ENCODE results near the gene THSD7A. TPM values are rescaled to one million over a fixed set of nuclear protein-coding genes. Genes with fewer than 3 reads are reported as not detected.

The THSD7A gene
- total RNA-seq, 1 donor from 2014 or later: 3.5 TPM

DNA sequence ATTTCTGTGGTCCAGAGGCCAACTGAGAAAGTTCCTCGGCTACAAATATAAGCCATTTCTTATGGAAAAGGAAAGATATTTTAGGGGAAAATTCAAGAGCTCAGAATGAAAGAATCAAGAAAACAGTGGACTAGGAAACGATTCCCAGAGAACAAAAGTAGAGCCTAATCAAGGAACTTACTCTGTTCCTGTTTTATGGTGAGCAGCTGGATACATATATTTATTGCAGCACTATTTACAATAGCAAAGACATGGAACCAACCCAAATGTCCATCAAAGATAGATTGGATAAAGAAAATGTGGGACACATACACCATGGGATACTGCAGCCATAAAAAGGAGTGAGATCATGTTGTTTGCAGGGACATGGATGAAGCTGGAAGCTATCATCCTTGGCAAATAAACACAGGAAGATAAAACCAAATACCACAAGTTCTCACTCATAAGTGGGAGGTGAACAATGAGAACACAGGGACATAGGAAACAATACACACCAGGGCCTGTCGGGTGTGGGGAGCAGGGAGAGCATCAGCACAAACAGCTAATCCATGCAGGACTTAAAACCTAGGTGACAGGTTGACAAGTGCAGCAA lies 298.7 kb downstream of the THSD7A start:
- Histone ChIP-seq H3K79me2 (ENCODE audit: insufficient read depth, low read length) (no peaks in the 10 kb centered on the region), H4K20me1 (ENCODE audit: insufficient read depth, low read length) (no peaks in the 10 kb centered on the region), H3K9me3 (ENCODE audit: insufficient read depth, low read depth, low read length) (no peaks in the 10 kb centered on the region), H3K9ac (ENCODE audit: low read length) (no peak overlapping the region), H3K4me1 (ENCODE audit: insufficient read depth, low read length) (no peaks in the 10 kb centered on the region), H2AFZ (ENCODE audit: low read depth, low read length) (no peak overlapping the region), H3K36me3 (ENCODE audit: insufficient read depth, low read length) (no peaks in the 10 kb centered on the region), H3K27me3 (ENCODE audit: insufficient read depth, low read length) (no peaks in the 10 kb centered on the region), H3K27ac (ENCODE audit: low read depth, low read length) (no peak overlapping the region), H3K4me2 (ENCODE audit: low read length) (no peak overlapping the region), H3K4me3 (ENCODE audit: insufficient read depth, low read depth, low read length) (no peak overlapping the region)
- TF ChIP-seq, protein P1, sequence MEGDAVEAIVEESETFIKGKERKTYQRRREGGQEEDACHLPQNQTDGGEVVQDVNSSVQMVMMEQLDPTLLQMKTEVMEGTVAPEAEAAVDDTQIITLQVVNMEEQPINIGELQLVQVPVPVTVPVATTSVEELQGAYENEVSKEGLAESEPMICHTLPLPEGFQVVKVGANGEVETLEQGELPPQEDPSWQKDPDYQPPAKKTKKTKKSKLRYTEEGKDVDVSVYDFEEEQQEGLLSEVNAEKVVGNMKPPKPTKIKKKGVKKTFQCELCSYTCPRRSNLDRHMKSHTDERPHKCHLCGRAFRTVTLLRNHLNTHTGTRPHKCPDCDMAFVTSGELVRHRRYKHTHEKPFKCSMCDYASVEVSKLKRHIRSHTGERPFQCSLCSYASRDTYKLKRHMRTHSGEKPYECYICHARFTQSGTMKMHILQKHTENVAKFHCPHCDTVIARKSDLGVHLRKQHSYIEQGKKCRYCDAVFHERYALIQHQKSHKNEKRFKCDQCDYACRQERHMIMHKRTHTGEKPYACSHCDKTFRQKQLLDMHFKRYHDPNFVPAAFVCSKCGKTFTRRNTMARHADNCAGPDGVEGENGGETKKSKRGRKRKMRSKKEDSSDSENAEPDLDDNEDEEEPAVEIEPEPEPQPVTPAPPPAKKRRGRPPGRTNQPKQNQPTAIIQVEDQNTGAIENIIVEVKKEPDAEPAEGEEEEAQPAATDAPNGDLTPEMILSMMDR (IDR thresholded peaks at IDR 0.05; ENCODE audit: insufficient read depth, low read depth, low read length): no peak
- no peak for TF ChIP-seq EZH2 (IDR thresholded peaks at IDR 0.05; ENCODE audit: insufficient read depth, low read length)
- FAIRE-seq (no peak), DNase-seq (ENCODE audit: low read depth) (no peak)
- Mint-ChIP-seq H3K9me3 (ENCODE audit: unreplicated experiment) (peaks cover 3% of the 10 kb centered on the region), H3K4me3 (ENCODE audit: unreplicated experiment) (no peak overlapping the region), H3K27me3 (ENCODE audit: low read depth, unreplicated experiment) (no peaks in the 10 kb centered on the region), H3K27ac (ENCODE audit: unreplicated experiment) (no peak overlapping the region), H3K36me3 (ENCODE audit: low read depth, unreplicated experiment) (peaks cover 2% of the 10 kb centered on the region), H3K4me1 (ENCODE audit: low read depth, unreplicated experiment) (no peaks in the 10 kb centered on the region)

DNA sequence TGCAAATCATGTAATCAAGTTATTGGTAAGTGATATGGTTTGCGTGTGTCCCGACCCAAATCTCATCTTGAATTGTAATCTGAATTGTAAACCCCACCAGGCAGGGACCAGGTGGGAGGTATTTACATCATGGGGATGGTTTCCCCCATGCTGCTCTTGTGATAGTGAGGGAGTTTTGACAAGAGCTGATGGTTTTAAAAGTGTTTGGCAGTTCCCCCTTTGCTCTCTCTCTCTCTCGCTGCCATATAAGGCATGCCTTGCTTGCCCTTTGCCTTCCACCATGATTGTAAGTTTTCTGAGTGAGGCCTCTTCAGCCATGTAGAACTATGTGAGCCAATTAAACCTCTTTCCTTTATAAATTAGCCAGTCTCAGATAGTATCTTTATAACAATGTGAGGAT lies 302.6 kb downstream of the THSD7A start:
- no peaks in the 10 kb centered on the region for H3K36me3 Mint-ChIP-seq (ENCODE audit: low read depth, unreplicated experiment)
- Histone ChIP-seq H3K27ac (ENCODE audit: low read depth, low read length) (no peak overlapping the region), H3K4me2 (ENCODE audit: low read length) (no peak overlapping the region), H3K9ac (ENCODE audit: low read length) (no peak overlapping the region), H2AFZ (ENCODE audit: low read depth, low read length) (no peak overlapping the region), H3K79me2 (ENCODE audit: insufficient read depth, low read length) (no peaks in the 10 kb centered on the region), H3K4me3 (ENCODE audit: insufficient read depth, low read depth, low read length) (no peak overlapping the region), H3K4me1 (ENCODE audit: insufficient read depth, low read length) (no peaks in the 10 kb centered on the region), H3K36me3 (ENCODE audit: insufficient read depth, low read length) (no peaks in the 10 kb centered on the region), H4K20me1 (ENCODE audit: insufficient read depth, low read length) (no peaks in the 10 kb centered on the region), H3K9me3 (ENCODE audit: insufficient read depth, low read depth, low read length) (no peaks in the 10 kb centered on the region), H3K27me3 (ENCODE audit: insufficient read depth, low read length) (no peaks in the 10 kb centered on the region)
- DNase-seq (ENCODE audit: low read depth) (no peak), FAIRE-seq (no peak)
- no peaks in the 10 kb centered on the region for H3K4me1 Mint-ChIP-seq (ENCODE audit: low read depth, unreplicated experiment)
- no peak overlapping the region for H3K27ac Mint-ChIP-seq (ENCODE audit: unreplicated experiment)
- H3K4me3 Mint-ChIP-seq (ENCODE audit: unreplicated experiment): no peak overlapping the region
- H3K27me3 Mint-ChIP-seq (ENCODE audit: low read depth, unreplicated experiment): no peaks in the 10 kb centered on the region
- TF ChIP-seq EZH2 (IDR thresholded peaks at IDR 0.05; ENCODE audit: insufficient read depth, low read length): no peak
- TF ChIP-seq, protein P1 (IDR thresholded peaks at IDR 0.05; ENCODE audit: insufficient read depth, low read depth, low read length): no peak
- H3K9me3 Mint-ChIP-seq (ENCODE audit: unreplicated experiment): no peaks in the 10 kb centered on the region

DNA sequence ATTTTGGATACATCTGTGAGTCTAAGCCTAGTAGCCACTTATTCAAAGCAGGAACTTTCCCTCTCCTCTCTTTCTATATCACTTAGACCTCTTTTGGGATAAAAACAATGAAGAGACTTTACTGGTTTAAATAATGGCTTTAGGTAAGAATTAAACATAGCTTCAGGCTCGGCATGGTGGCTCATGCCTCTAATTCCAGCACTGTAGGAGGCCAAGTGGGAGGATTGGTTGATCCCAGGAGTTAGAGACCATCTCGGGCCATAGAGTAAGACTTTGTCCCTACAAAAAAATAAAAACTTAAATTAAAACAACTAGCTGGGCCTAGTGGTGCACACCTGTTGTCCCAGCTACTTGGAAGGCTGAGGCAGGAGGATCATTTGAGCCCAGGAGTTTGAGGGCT lies 304.3 kb downstream of the THSD7A start:
- Histone ChIP-seq H4K20me1 (ENCODE audit: insufficient read depth, low read length) (no peaks in the 10 kb centered on the region), H3K27ac (ENCODE audit: low read depth, low read length) (no peak overlapping the region), H2AFZ (ENCODE audit: low read depth, low read length) (no peak overlapping the region), H3K27me3 (ENCODE audit: insufficient read depth, low read length) (no peaks in the 10 kb centered on the region), H3K4me1 (ENCODE audit: insufficient read depth, low read length) (no peaks in the 10 kb centered on the region), H3K36me3 (ENCODE audit: insufficient read depth, low read length) (no peaks in the 10 kb centered on the region), H3K4me2 (ENCODE audit: low read length) (no peak overlapping the region), H3K4me3 (ENCODE audit: insufficient read depth, low read depth, low read length) (no peak overlapping the region), H3K79me2 (ENCODE audit: insufficient read depth, low read length) (no peaks in the 10 kb centered on the region), H3K9ac (ENCODE audit: low read length) (no peak overlapping the region), H3K9me3 (ENCODE audit: insufficient read depth, low read depth, low read length) (no peaks in the 10 kb centered on the region)
- H3K4me3 Mint-ChIP-seq (ENCODE audit: unreplicated experiment): no peak overlapping the region
- no peaks in the 10 kb centered on the region for H3K36me3 Mint-ChIP-seq (ENCODE audit: low read depth, unreplicated experiment)
- no peaks in the 10 kb centered on the region for H3K9me3 Mint-ChIP-seq (ENCODE audit: unreplicated experiment)
- TF ChIP-seq, protein P1 (IDR thresholded peaks at IDR 0.05; ENCODE audit: insufficient read depth, low read depth, low read length): no peak
- no peak for TF ChIP-seq EZH2 (IDR thresholded peaks at IDR 0.05; ENCODE audit: insufficient read depth, low read length)
- DNase-seq (ENCODE audit: low read depth): no peak
- FAIRE-seq: no peak
- H3K27ac Mint-ChIP-seq (ENCODE audit: unreplicated experiment): no peak overlapping the region
- H3K4me1 Mint-ChIP-seq (ENCODE audit: low read depth, unreplicated experiment): no peaks in the 10 kb centered on the region
- no peaks in the 10 kb centered on the region for H3K27me3 Mint-ChIP-seq (ENCODE audit: low read depth, unreplicated experiment)
